Stimulated activated CD8-positive, alpha-beta memory T cell treated with anti-CD3 and anti-CD28 coated beads, Interleukin-4, amount 100 ng/mL, for 1 hour (primary cell): ENCODE data around the gene C20orf204.

Source experiments
- DNase-seq, 2 donors: peaks; one replicate each; pipeline ENCODE4 v3.0.0-alpha.2; 2020; ENCODE audit warnings: low read depth in 2 of 2, low spot score in 1 of 2

Gene C20orf204

GRCh38 chr20:64070244-64070993, 34.4 kb downstream of the C20orf204 start:
- no peak for DNase-seq

- DNase-seq, result no peak
Measured at GRCh38 chr20:64071341-64072332, 35.7 kb downstream of the C20orf204 start.

- DNase-seq, result no peak
Measured at GRCh38 chr20:64072498-64073063, 36.6 kb downstream of the C20orf204 start.

GRCh38 chr20:64073476-64074183, 37.6 kb downstream of the C20orf204 start:
- no peak for DNase-seq

GRCh38 chr20:64074184-64074789, 38.3 kb downstream of the C20orf204 start:
- no peak for DNase-seq

GRCh38 chr20:64074963-64075362, 39.0 kb downstream of the C20orf204 start:
- DNase-seq, result no peak

- no peak for DNase-seq
Measured at GRCh38 chr20:64075556-64075955, 39.6 kb downstream of the C20orf204 start.

GRCh38 chr20:64076061-64076997, 40.3 kb downstream of the C20orf204 start:
- DNase-seq, result no peak

- no peak for DNase-seq
Measured at GRCh38 chr20:64077094-64077493, 41.1 kb downstream of the C20orf204 start.

GRCh38 chr20:64077541-64077875, 41.5 kb downstream of the C20orf204 start:
- no peak for DNase-seq

- peak in 1 of 2 donors; percentile 43 for DNase-seq
Measured at GRCh38 chr20:64077876-64078551, 42.0 kb downstream of the C20orf204 start.

GRCh38 chr20:64078934-64079272, 42.9 kb downstream of the C20orf204 start:
- no peak for DNase-seq

- DNase-seq, result peak in 1 of 2 donors; percentile 36
Measured at GRCh38 chr20:64079273-64080012, 43.5 kb downstream of the C20orf204 start, which contains the start of gene RGS19. TSS of gene RGS19 (minus strand) at chr20:64079518. CDS start at chr20:64076886, 2,632 bp downstream.

GRCh38 chr20:64080013-64080812, 44.2 kb downstream of the C20orf204 start, which contains the start of gene OPRL1:
TSS of gene OPRL1 (plus strand) at chr20:64080082. CDS start at chr20:64092721, 12,639 bp downstream.
- DNase-seq, result no peak

GRCh38 chr20:64080813-64081623, 45.0 kb downstream of the C20orf204 start:
- DNase-seq, result no peak

- DNase-seq, result no peak
Measured at GRCh38 chr20:64081624-64081964, 45.6 kb downstream of the C20orf204 start.
